ENCODE results near the gene ZMAT1.
"Not testable (repeated sequence)": the region's sequence is repeated elsewhere in the genome, so short reads cannot be mapped to it uniquely, and the experiment has no call there.

The ZMAT1 gene

GRCh38 chrX:101973066-101973465 is 41.2 kb upstream of the ZMAT1 start:
- H3K27ac ChIP-seq (ENCODE audit: extremely low read depth, low read depth, low read length), result no peak overlapping the region
- no peaks in the 10 kb centered on the region for H3K36me3 ChIP-seq (ENCODE audit: control insufficient read depth in 2 of 2, insufficient read depth in 1 of 2, low read length in 2 of 2)
- ChIA-PET POLR2A (no interaction called here), CTCF (no interaction called here)
- H3K4me1 ChIP-seq (ENCODE audit: control insufficient read depth, insufficient read depth, low read length), result no peaks in the 10 kb centered on the region
- no peaks in the 10 kb centered on the region; the same call in 1 of the 2 replicates for H3K9me3 ChIP-seq (ENCODE audit: control insufficient read depth, insufficient read depth, low read depth, low read length)
- no peak for TF ChIP-seq ZNF211 (tag by site-specific recombination; IDR thresholded peaks at IDR 0.05; ENCODE audit: low read depth)
- TF ChIP-seq ELK4 (IDR thresholded peaks at IDR 0.05; ENCODE audit: borderline replicate concordance, low read depth, low read length), result no peak
- TF ChIP-seq ZBTB49 (tag by site-specific recombination; IDR thresholded peaks at IDR 0.05; ENCODE audit: low read depth), result no peak
- no peak for TF ChIP-seq ZNF350 (tag by site-specific recombination; IDR thresholded peaks at IDR 0.05)
- TF ChIP-seq ZBTB44 (tag by site-specific recombination; IDR thresholded peaks at IDR 0.05), result no peak
- no peak for TF ChIP-seq GLIS1 (tag by site-specific recombination; IDR thresholded peaks at IDR 0.05)
- TF ChIP-seq ZEB2 (tag by site-specific recombination; IDR thresholded peaks at IDR 0.05), result no peak
- no peak for TF ChIP-seq ZNF148 (tag by site-specific recombination; IDR thresholded peaks at IDR 0.05; ENCODE audit: borderline replicate concordance)
- no peak for TF ChIP-seq ZSCAN30 (tag by site-specific recombination; IDR thresholded peaks at IDR 0.05)
- H3K4me3 ChIP-seq (ENCODE audit: low read depth, low read length), result no peak overlapping the region

- H3K36me3 ChIP-seq (ENCODE audit: control insufficient read depth in 2 of 2, insufficient read depth in 1 of 2, low read length in 2 of 2); POLR2A ChIA-PET; H3K4me1 ChIP-seq (ENCODE audit: control insufficient read depth, insufficient read depth, low read length); CTCF ChIA-PET; H3K4me3 ChIP-seq (ENCODE audit: low read depth, low read length); H3K9me3 ChIP-seq (ENCODE audit: control insufficient read depth, insufficient read depth, low read depth, low read length); H3K27ac ChIP-seq (ENCODE audit: extremely low read depth, low read depth, low read length): not testable (repeated sequence)
These were observed 33.2 kb upstream of the ZMAT1 start for GRCh38 chrX:101964923-101965539.

GRCh38 chrX:101958139-101958538 is 26.3 kb upstream of the ZMAT1 start:
- POLR2A ChIA-PET, result no interaction called here
- H3K4me3 ChIP-seq (ENCODE audit: low read depth, low read length), result no peak overlapping the region
- H3K9me3 ChIP-seq (ENCODE audit: control insufficient read depth, insufficient read depth, low read depth, low read length), result no peaks in the 10 kb centered on the region
- H3K4me1 ChIP-seq (ENCODE audit: control insufficient read depth, insufficient read depth, low read length), result no peaks in the 10 kb centered on the region
- H3K27ac ChIP-seq (ENCODE audit: extremely low read depth, low read depth, low read length), result no peak overlapping the region
- no peak for TF ChIP-seq ZNF433 (tag by site-specific recombination; IDR thresholded peaks at IDR 0.05; ENCODE audit: low read depth)
- no peak for TF ChIP-seq ZNF292 (tag by site-specific recombination; IDR thresholded peaks at IDR 0.05; ENCODE audit: borderline replicate concordance, low read depth)
- TF ChIP-seq ZNF23 (tag by site-specific recombination; IDR thresholded peaks at IDR 0.05; ENCODE audit: borderline replicate concordance), result no peak
- no peak for TF ChIP-seq ZFHX2 (tag by site-specific recombination; conservative IDR thresholded peaks at IDR 0.05)
- TF ChIP-seq EGR2 (tag by site-specific recombination; IDR thresholded peaks at IDR 0.05; ENCODE audit: low read depth), result no peak
- no peak for TF ChIP-seq ZNF585B (tag by site-specific recombination; IDR thresholded peaks at IDR 0.05)
- TF ChIP-seq ZNF596 (tag by site-specific recombination; IDR thresholded peaks at IDR 0.05), result no peak
- TF ChIP-seq INSM2 (tag by site-specific recombination; IDR thresholded peaks at IDR 0.05), result no peak
- TF ChIP-seq ZNF654 (tag by site-specific recombination; IDR thresholded peaks at IDR 0.05; ENCODE audit: low read depth), result no peak
- H3K36me3 ChIP-seq (ENCODE audit: control insufficient read depth in 2 of 2, insufficient read depth in 1 of 2, low read length in 2 of 2), result no peaks in the 10 kb centered on the region
- CTCF ChIA-PET, result no interaction called here

Measured in HEK293 (cell line).